ENCODE measurements around the gene MIP.

Gene MIP

DNA sequence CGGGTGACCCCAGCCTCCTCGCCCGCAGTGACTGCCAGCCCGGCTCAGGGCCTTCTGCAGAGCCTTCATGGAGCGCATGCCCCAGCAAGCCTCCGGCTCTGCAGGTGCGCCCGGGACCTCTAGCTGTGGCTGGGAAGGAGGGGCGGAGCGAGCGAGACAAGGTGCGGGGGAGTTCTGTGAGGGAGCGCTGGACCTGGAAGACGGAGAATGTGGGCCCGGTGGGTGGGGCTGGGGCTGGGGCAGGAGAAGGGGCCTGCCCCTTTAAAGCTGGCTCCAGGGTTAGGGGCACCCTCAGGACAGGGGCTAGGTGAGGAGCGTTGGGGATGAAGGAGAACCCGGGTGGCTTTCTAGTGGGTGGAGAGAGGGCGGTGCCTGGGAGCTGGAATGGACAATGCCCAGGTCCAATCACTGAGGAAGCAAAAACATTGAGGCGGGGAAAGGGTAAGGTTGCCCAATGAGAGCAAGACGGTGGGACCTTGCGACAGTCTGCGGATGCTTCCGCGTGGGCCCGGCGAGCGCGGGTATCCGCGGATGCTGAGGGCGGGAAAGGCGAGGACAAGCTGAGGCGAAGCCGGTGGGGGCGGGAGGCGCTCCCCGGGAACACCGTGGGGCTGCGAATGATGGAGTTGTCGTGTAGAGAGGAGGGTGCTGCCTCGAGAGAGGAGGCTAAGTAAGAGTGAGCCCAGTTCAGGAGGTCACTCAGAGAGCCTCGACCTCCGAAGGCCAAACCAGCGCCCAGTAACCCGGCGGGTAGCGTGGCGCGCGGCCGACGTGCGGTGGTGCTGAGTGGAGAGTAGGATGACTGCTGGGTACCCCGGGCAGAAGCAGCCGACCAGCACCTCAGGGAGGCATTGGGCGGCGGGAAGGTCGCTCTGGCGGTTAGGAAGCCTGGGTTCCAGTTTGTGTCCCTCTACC is 33.8 kb upstream of the MIP start, which contains the start of gene GLS2:
Gene GLS2 (minus strand): TSS at position 121 of the 915 bp plus-strand sequence. CDS start 43 bp downstream, at position 78.
- H3K4me3 ChIP-seq (ENCODE audit: low read depth, low read length): peak within 1 kb of the TSS; percentile 46
- TF ChIP-seq, protein P1, sequence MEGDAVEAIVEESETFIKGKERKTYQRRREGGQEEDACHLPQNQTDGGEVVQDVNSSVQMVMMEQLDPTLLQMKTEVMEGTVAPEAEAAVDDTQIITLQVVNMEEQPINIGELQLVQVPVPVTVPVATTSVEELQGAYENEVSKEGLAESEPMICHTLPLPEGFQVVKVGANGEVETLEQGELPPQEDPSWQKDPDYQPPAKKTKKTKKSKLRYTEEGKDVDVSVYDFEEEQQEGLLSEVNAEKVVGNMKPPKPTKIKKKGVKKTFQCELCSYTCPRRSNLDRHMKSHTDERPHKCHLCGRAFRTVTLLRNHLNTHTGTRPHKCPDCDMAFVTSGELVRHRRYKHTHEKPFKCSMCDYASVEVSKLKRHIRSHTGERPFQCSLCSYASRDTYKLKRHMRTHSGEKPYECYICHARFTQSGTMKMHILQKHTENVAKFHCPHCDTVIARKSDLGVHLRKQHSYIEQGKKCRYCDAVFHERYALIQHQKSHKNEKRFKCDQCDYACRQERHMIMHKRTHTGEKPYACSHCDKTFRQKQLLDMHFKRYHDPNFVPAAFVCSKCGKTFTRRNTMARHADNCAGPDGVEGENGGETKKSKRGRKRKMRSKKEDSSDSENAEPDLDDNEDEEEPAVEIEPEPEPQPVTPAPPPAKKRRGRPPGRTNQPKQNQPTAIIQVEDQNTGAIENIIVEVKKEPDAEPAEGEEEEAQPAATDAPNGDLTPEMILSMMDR (IDR thresholded peaks at IDR 0.05; ENCODE audit: low read depth, low read length, missing control alignments): no peak
- peak; percentile 38 for DNase-seq (ENCODE audit: low read depth)
- in situ Hi-C loops (cut with HindIII; ENCODE audit: low sequenced_read_pairs): no loop called here

GRCh38 chr12:56487448-56488040 is 33.1 kb upstream of the MIP start:
- in situ Hi-C loops (cut with HindIII; ENCODE audit: low sequenced_read_pairs): no loop called here
- no peak for DNase-seq (ENCODE audit: low read depth)
- H3K4me3 ChIP-seq (ENCODE audit: low read depth, low read length): peak overlapping the region; percentile 46
- TF ChIP-seq, protein P1 (IDR thresholded peaks at IDR 0.05; ENCODE audit: low read depth, low read length, missing control alignments): no peak

DNA sequence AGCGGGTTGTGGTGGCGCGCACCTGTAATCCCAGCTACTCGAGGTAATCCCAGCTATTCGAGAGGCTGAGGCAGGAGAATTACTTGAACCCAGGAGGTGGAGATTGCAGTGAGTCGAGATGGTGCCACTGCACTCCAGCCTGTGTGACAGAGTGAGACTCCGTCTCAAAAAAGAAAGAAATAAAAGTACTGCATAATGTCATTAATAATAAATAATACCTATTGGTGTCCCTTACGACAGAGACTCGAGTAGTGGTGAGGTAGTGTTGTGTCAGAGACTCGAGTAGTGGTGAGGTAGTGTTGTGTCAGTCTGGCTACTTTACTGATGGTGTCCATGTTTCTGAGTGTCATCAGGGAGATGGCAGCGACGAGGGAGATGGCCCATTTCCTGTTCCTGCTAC is 32.2 kb upstream of the MIP start:
- DNase-seq (ENCODE audit: low read depth): no peak
- no peak overlapping the region for H3K4me3 ChIP-seq (ENCODE audit: low read depth, low read length)
- TF ChIP-seq, protein P1 (IDR thresholded peaks at IDR 0.05; ENCODE audit: low read depth, low read length, missing control alignments): no peak
- in situ Hi-C loops (cut with HindIII; ENCODE audit: low sequenced_read_pairs): no loop called here

GRCh38 chr12:56484566-56484965 is 30.1 kb upstream of the MIP start:
- no peak overlapping the region for H3K4me3 ChIP-seq (ENCODE audit: low read depth, low read length)
- in situ Hi-C loops (cut with HindIII; ENCODE audit: low sequenced_read_pairs): no loop called here
- TF ChIP-seq, protein P1 (IDR thresholded peaks at IDR 0.05; ENCODE audit: low read depth, low read length, missing control alignments): no peak
- no peak for DNase-seq (ENCODE audit: low read depth)

GRCh38 chr12:56479625-56480024 is 25.2 kb upstream of the MIP start:
- TF ChIP-seq, protein P1 (IDR thresholded peaks at IDR 0.05; ENCODE audit: low read depth, low read length, missing control alignments): no peak
- no peak for DNase-seq (ENCODE audit: low read depth)
- in situ Hi-C loops (cut with HindIII; ENCODE audit: low sequenced_read_pairs): no loop called here
- no peak overlapping the region for H3K4me3 ChIP-seq (ENCODE audit: low read depth, low read length)

- no peak overlapping the region for H3K4me3 ChIP-seq (ENCODE audit: low read depth, low read length)
- TF ChIP-seq, protein P1 (IDR thresholded peaks at IDR 0.05; ENCODE audit: low read depth, low read length, missing control alignments): no peak
- in situ Hi-C loops (cut with HindIII; ENCODE audit: low sequenced_read_pairs): no loop called here
- DNase-seq (ENCODE audit: low read depth): no peak
These were observed 23.2 kb upstream of the MIP start for GRCh38 chr12:56477521-56478225.

All from astrocyte of the cerebellum (primary cell).